SKM-1 (cell line): ENCODE results near the gene GALNT11.
"Not testable (repeated sequence)": the region's sequence is repeated elsewhere in the genome, so short reads cannot be mapped to it uniquely, and the experiment has no call there.

Experiments
- DNase-seq: peaks from one replicate; lab custom pipeline; 2025; ENCODE audit not compliant: unreplicated experiment; lab: John Stamatoyannopoulos, UW

GALNT11 gene

GRCh38 chr7:152074673-152075072 lies 49.2 kb downstream of the GALNT11 start:
- DNase-seq, result no peak

GRCh38 chr7:152075379-152075778 lies 49.9 kb downstream of the GALNT11 start:
- DNase-seq, result not testable (repeated sequence)

GRCh38 chr7:152076324-152076821 lies 50.9 kb downstream of the GALNT11 start:
- no peak for DNase-seq

GRCh38 chr7:152076940-152077933 lies 51.8 kb downstream of the GALNT11 start:
- no peak for DNase-seq

GRCh38 chr7:152078025-152078424 lies 52.6 kb downstream of the GALNT11 start:
- no peak for DNase-seq

GRCh38 chr7:152078786-152079185 lies 53.3 kb downstream of the GALNT11 start:
- no peak for DNase-seq

GRCh38 chr7:152081088-152081487 lies 55.6 kb downstream of the GALNT11 start:
- no peak for DNase-seq

GRCh38 chr7:152082073-152082721 lies 56.7 kb downstream of the GALNT11 start:
- DNase-seq, result peak; percentile 2

GRCh38 chr7:152085131-152085530 lies 59.7 kb downstream of the GALNT11 start:
- no peak for DNase-seq

GRCh38 chr7:152086513-152086912 lies 61.0 kb downstream of the GALNT11 start:
- DNase-seq, result no peak

GRCh38 chr7:152089183-152089582 lies 63.7 kb downstream of the GALNT11 start:
- no peak for DNase-seq

GRCh38 chr7:152090747-152091146 lies 65.3 kb downstream of the GALNT11 start:
- no peak for DNase-seq

GRCh38 chr7:152093717-152094116 lies 68.2 kb downstream of the GALNT11 start:
- DNase-seq, result no peak

- DNase-seq, result no peak
Observed at GRCh38 chr7:152095771-152096170, 70.3 kb downstream of the GALNT11 start.

- DNase-seq, result no peak
Observed at GRCh38 chr7:152097330-152097729, 71.9 kb downstream of the GALNT11 start.

GRCh38 chr7:152103066-152103465 lies 77.6 kb downstream of the GALNT11 start:
- DNase-seq, result no peak

- no peak for DNase-seq
Observed at GRCh38 chr7:152103691-152104090, 78.2 kb downstream of the GALNT11 start.

GRCh38 chr7:152105205-152105604 lies 79.7 kb downstream of the GALNT11 start:
- DNase-seq, result no peak

- DNase-seq, result no peak
Observed at GRCh38 chr7:152106990-152107389, 81.5 kb downstream of the GALNT11 start.

GRCh38 chr7:152107945-152108344 lies 82.5 kb downstream of the GALNT11 start:
- DNase-seq, result no peak

- no peak for DNase-seq
Observed at GRCh38 chr7:152108359-152108758, 82.9 kb downstream of the GALNT11 start.

GRCh38 chr7:152112829-152113228 lies 87.4 kb downstream of the GALNT11 start:
- DNase-seq, result no peak
